ENCODE data around the gene SPOCK3. TPM values are rescaled to one million over a fixed set of nuclear protein-coding genes. Genes with fewer than 3 reads are reported as not detected.

SPOCK3 gene
- total and polyA plus RNA-seq, 10 of the 15 experiments (the other 5 are each of a cell fraction or from before 2014, with no cell fraction given) = 0.06 to 0.39 (median 0.09) TPM; not detected in 5

GRCh38 chr4:166903408-166903807 lies 330.9 kb downstream of the SPOCK3 start:
- FAIRE-seq (peak; percentile 57), ATAC-seq (peak; percentile 49), DNase-seq (ENCODE audit: low read depth, low spot score) (no peak)
- Histone ChIP-seq H2AFZ (ENCODE audit: control insufficient read depth, low read depth, low read length) (no peak overlapping the region), H3K9ac (ENCODE audit: control insufficient read depth, insufficient read depth, low read length) (no peak overlapping the region), H3K9me3 (replicated peaks; ENCODE audit: control insufficient read depth, insufficient read depth, low read length) (no peaks in the 10 kb centered on the region), H4K20me1 (ENCODE audit: control insufficient read depth, insufficient read depth) (no peaks in the 10 kb centered on the region), H3K4me1 (ENCODE audit: control insufficient read depth, insufficient read depth, low read length) (no peaks in the 10 kb centered on the region), H3K4me3 (no peak overlapping the region), H3K4me2 (ENCODE audit: control insufficient read depth, insufficient read depth) (no peak overlapping the region), H3K27ac (ENCODE audit: control insufficient read depth, insufficient read depth) (no peak overlapping the region), H3K27me3 (replicated peaks in 1 of 2; ENCODE audit: control insufficient read depth in 2 of 2, insufficient read depth in 2 of 2, low read length in 1 of 2) (no peaks in the 10 kb centered on the region), H3K79me2 (ENCODE audit: control insufficient read depth, insufficient read depth, low read length) (no peaks in the 10 kb centered on the region), H3K36me3 (ENCODE audit: control insufficient read depth in 2 of 2, insufficient read depth in 2 of 2, low read length in 1 of 2) (no peaks in the 10 kb centered on the region)
- no TSS peak for BruUV-seq (replicated peaks)
- WGBS (ENCODE audit: insufficient coverage, insufficient replicate concordance, low lambda C conversion rate, missing lambda C conversion rate) = 0% methylated on average over 5 of the region's 5 CpGs
- intact Hi-C loops (cut with micrococcal nuclease; ENCODE audit: unreplicated experiment) (no loop called here), in situ Hi-C loops (cut with MboI) (no loop called here)
- POLR2A ChIA-PET = no interaction called here
- SMC1A ChIA-PET (ENCODE audit: uncharacterized antibody, unreplicated experiment) = interaction anchor here (0.7 to 1.9 kb wide), 2 partner anchors 8 to 64 kb away, joined by 3 to 5 read pairs; no protein-coding TSS in a partner anchor
- CTCF ChIA-PET = no interaction called here
- RAD21 ChIA-PET (ENCODE audit: unreplicated experiment) = no interaction called here
- TF ChIP-seq RAD51 (IDR thresholded peaks at IDR 0.05) = no peak
- no peak for TF ChIP-seq MYC (IDR thresholded peaks at IDR 0.05; ENCODE audit: insufficient read depth, insufficient read length, insufficient replicate concordance, low read length, severe bottlenecking)
- no peak for TF ChIP-seq CREM (IDR thresholded peaks at IDR 0.05; ENCODE audit: low read depth)
- TF ChIP-seq KAT2A (conservative IDR thresholded peaks at IDR 0.05; ENCODE audit: control insufficient read depth, low read depth, low read length) = no peak
- no peak for TF ChIP-seq E4F1 (IDR thresholded peaks at IDR 0.05; ENCODE audit: borderline replicate concordance, partially characterized antibody)

DNA sequence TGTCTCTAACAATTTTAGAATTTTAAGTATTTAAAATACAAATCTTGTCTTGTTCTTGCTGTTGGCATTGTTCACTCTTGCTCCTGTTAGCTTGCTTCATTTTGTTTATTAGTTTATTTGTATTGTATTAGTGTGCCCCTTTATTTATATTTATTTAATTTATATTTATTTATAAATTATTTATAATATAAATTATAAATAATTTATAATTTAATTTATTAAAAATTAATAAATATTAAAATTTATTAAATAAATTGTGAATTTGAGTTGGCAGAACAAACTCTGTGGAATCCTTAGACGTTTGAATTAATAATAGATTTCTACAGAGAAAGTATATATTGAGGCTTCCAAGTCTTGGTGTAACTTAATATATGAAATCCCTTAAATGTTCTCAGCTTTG lies 331.4 kb downstream of the SPOCK3 start:
- 35% methylated on average over 1 of the region's 1 CpG for WGBS (ENCODE audit: insufficient coverage, insufficient replicate concordance, low lambda C conversion rate, missing lambda C conversion rate)
- ChIA-PET RAD21 (ENCODE audit: unreplicated experiment) (no interaction called here), CTCF (no interaction called here), SMC1A (ENCODE audit: uncharacterized antibody, unreplicated experiment) (interaction anchor here (1.9 kb wide), 1 partner anchor 9 kb away, joined by 5 read pairs; no protein-coding TSS in a partner anchor), POLR2A (no interaction called here)
- no peak for DNase-seq (ENCODE audit: low read depth, low spot score)
- H3K27ac ChIP-seq (ENCODE audit: control insufficient read depth, insufficient read depth) = no peak overlapping the region
- H3K79me2 ChIP-seq (ENCODE audit: control insufficient read depth, insufficient read depth, low read length) = no peaks in the 10 kb centered on the region
- no peak for FAIRE-seq
- no peaks in the 10 kb centered on the region for H3K9me3 ChIP-seq (replicated peaks; ENCODE audit: control insufficient read depth, insufficient read depth, low read length)
- no TSS peak for BruUV-seq (replicated peaks)
- in situ Hi-C loops (cut with MboI) (no loop called here), intact Hi-C loops (cut with micrococcal nuclease; ENCODE audit: unreplicated experiment) (no loop called here)
- no peaks in the 10 kb centered on the region for H3K36me3 ChIP-seq (ENCODE audit: control insufficient read depth in 2 of 2, insufficient read depth in 2 of 2, low read length in 1 of 2)
- no peak for ATAC-seq
- H3K4me2 ChIP-seq (ENCODE audit: control insufficient read depth, insufficient read depth) = no peak overlapping the region
- no peak overlapping the region for H3K4me3 ChIP-seq
- no peak overlapping the region for H2AFZ ChIP-seq (ENCODE audit: control insufficient read depth, low read depth, low read length)
- no peaks in the 10 kb centered on the region for H3K4me1 ChIP-seq (ENCODE audit: control insufficient read depth, insufficient read depth, low read length)
- H4K20me1 ChIP-seq (ENCODE audit: control insufficient read depth, insufficient read depth) = no peaks in the 10 kb centered on the region
- H3K27me3 ChIP-seq (replicated peaks in 1 of 2; ENCODE audit: control insufficient read depth in 2 of 2, insufficient read depth in 2 of 2, low read length in 1 of 2) = no peaks in the 10 kb centered on the region
- no peak overlapping the region for H3K9ac ChIP-seq (ENCODE audit: control insufficient read depth, insufficient read depth, low read length)
- TF ChIP-seq SPI1 (IDR thresholded peaks at IDR 0.05; ENCODE audit: borderline replicate concordance, insufficient read depth, low read depth, low read length) (no peak), POU2F2 (IDR thresholded peaks at IDR 0.05; ENCODE audit: borderline replicate concordance, low read depth, low read length) (no peak), USF1 (IDR thresholded peaks at IDR 0.05; ENCODE audit: borderline replicate concordance, extremely low read length, insufficient read depth, low read depth, low read length) (no peak), E4F1 (IDR thresholded peaks at IDR 0.05; ENCODE audit: borderline replicate concordance, partially characterized antibody) (no peak), NR2C2 (IDR thresholded peaks at IDR 0.05; ENCODE audit: borderline replicate concordance, control insufficient read depth, insufficient read length, low read depth) (no peak), RAD21 (IDR thresholded peaks at IDR 0.05; ENCODE audit: insufficient read depth, low read depth, low read length) (no peak)

All from GM12878 (cell line).